HG03045 (cell line): ENCODE measurements around the gene MAPKAPK5.
"Not testable (repeated sequence)": the region's sequence is repeated elsewhere in the genome, so short reads cannot be mapped to it uniquely, and the experiment has no call there.

ENCODE experiments used
- ATAC-seq: cut with Tn5 transposase; IDR thresholded peaks from one replicate; pipeline ENCODE4 v1.9.1; 2021; ENCODE audit warnings: mild to moderate bottlenecking, moderate library complexity; ENCODE audit not compliant: unreplicated experiment

Gene MAPKAPK5

GRCh38 chr12:111826992-111827391, 15.0 kb upstream of the MAPKAPK5 start:
- ATAC-seq, result no peak

- no peak for ATAC-seq
Measured at GRCh38 chr12:111827907-111828306, 14.1 kb upstream of the MAPKAPK5 start.

- ATAC-seq, result no peak
Measured at GRCh38 chr12:111828338-111828979, 13.6 kb upstream of the MAPKAPK5 start.

- ATAC-seq, result not testable (repeated sequence)
Measured at GRCh38 chr12:111829635-111830034, 12.4 kb upstream of the MAPKAPK5 start.

GRCh38 chr12:111834740-111835386, 7.2 kb upstream of the MAPKAPK5 start:
- ATAC-seq, result not testable (repeated sequence)

- ATAC-seq, result not testable (repeated sequence)
Measured at GRCh38 chr12:111835531-111836181, 6.4 kb upstream of the MAPKAPK5 start.

- ATAC-seq, result no peak
Measured at GRCh38 chr12:111838353-111838752, 3.7 kb upstream of the MAPKAPK5 start.

GRCh38 chr12:111840807-111841206, 1.2 kb upstream of the MAPKAPK5 start:
- no peak for ATAC-seq

- ATAC-seq, result peak; percentile 5
Measured at GRCh38 chr12:111841236-111841749, 735 bp upstream of the MAPKAPK5 start.

- ATAC-seq, result peak; percentile 29
Measured at GRCh38 chr12:111842556-111843396, 748 bp downstream of the MAPKAPK5 start.

GRCh38 chr12:111846016-111846415, 4.0 kb downstream of the MAPKAPK5 start:
- no peak for ATAC-seq

- no peak for ATAC-seq
Measured at GRCh38 chr12:111850526-111850925, 8.5 kb downstream of the MAPKAPK5 start.

- ATAC-seq, result no peak
Measured at GRCh38 chr12:111858186-111858585, 16.2 kb downstream of the MAPKAPK5 start.

- ATAC-seq, result no peak
Measured at GRCh38 chr12:111858778-111859177, 16.8 kb downstream of the MAPKAPK5 start.

GRCh38 chr12:111864913-111865312, 22.9 kb downstream of the MAPKAPK5 start:
- no peak for ATAC-seq

GRCh38 chr12:111867531-111867930, 25.5 kb downstream of the MAPKAPK5 start:
- ATAC-seq, result no peak

GRCh38 chr12:111868676-111869588, 26.9 kb downstream of the MAPKAPK5 start:
- ATAC-seq, result no peak

GRCh38 chr12:111869671-111870070, 27.6 kb downstream of the MAPKAPK5 start:
- ATAC-seq, result no peak

GRCh38 chr12:111870216-111870615, 28.2 kb downstream of the MAPKAPK5 start:
- ATAC-seq, result no peak

- ATAC-seq, result no peak
Measured at GRCh38 chr12:111870706-111871105, 28.7 kb downstream of the MAPKAPK5 start.
